ENCODE measurements around the gene CNTF. TPM values are rescaled to one million over a fixed set of nuclear protein-coding genes. Genes with fewer than 3 reads are reported as not detected.

CNTF gene
- total and polyA plus RNA-seq, 10 of the 15 experiments (the other 5 are each of a cell fraction or from before 2014, with no cell fraction given) = 0.16 to 2.3 (median 0.73) TPM

DNA sequence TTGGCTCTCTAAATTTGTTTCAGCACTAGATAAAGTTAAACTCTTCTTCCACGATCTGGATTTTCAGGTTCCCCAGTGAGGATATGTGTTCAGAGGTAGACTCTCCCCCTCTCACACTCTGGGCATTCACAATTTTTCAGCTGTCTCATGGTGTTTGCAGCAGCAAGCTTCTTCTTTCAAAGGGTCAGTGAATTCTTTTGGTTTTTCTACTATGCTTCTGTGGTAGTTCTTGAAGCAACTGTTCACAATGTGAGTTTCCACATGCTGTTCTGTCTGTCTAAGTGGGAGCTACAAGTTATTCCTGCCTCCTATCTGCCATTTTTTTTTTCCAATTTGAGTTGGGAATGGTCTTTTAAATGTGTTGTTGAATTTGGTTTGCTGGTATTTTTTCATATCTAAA lies 25.4 kb downstream of the CNTF start:
- ATAC-seq (peak; percentile 49), DNase-seq (ENCODE audit: low read depth, low spot score) (no peak), FAIRE-seq (no peak)
- no peak overlapping the region for H3K4me3 ChIP-seq
- ChIA-PET RAD21 (ENCODE audit: unreplicated experiment) (interaction anchor here (0.9 to 2.2 kb wide), 10 partner anchors 9 to 510 kb away, joined by 3 to 18 read pairs (median 7); partner anchors contain the start of gene LPXN), POLR2A (interaction anchor here (0.6 to 1.8 kb wide), 2 partner anchors 66 to 71 kb away, joined by 3 to 6 read pairs; no protein-coding TSS in a partner anchor), SMC1A (ENCODE audit: uncharacterized antibody, unreplicated experiment) (interaction anchor here (0.7 to 3.2 kb wide), 13 partner anchors 10 to 152 kb away, joined by 3 to 26 read pairs (median 8); partner anchors contain the start of gene LPXN), CTCF (interaction anchor here (0.7 to 5.4 kb wide), 22 partner anchors 9 to 551 kb away, joined by 3 to 46 read pairs (median 6); partner anchors contain the start of gene LPXN)
- in situ Hi-C loops (cut with MboI) (no loop called here), intact Hi-C loops (cut with micrococcal nuclease; ENCODE audit: unreplicated experiment) (loop anchor here (2.0 kb wide), 2 partner anchors 27 to 69 kb away; partner anchors contain the start of gene ZFP91)
- no peaks in the 10 kb centered on the region for H3K36me3 ChIP-seq (ENCODE audit: control insufficient read depth in 2 of 2, insufficient read depth in 2 of 2, low read length in 1 of 2)
- no peaks in the 10 kb centered on the region for H3K27me3 ChIP-seq (replicated peaks in 1 of 2; ENCODE audit: control insufficient read depth in 2 of 2, insufficient read depth in 2 of 2, low read length in 1 of 2)
- H3K79me2 ChIP-seq (ENCODE audit: control insufficient read depth, insufficient read depth, low read length) = no peaks in the 10 kb centered on the region
- TF ChIP-seq MTA2 (IDR thresholded peaks at IDR 0.05; ENCODE audit: low read depth) = no peak
- TF ChIP-seq STAT3 (IDR thresholded peaks at IDR 0.05; ENCODE audit: low read depth, low read length) = no peak
- TF ChIP-seq, protein P1, sequence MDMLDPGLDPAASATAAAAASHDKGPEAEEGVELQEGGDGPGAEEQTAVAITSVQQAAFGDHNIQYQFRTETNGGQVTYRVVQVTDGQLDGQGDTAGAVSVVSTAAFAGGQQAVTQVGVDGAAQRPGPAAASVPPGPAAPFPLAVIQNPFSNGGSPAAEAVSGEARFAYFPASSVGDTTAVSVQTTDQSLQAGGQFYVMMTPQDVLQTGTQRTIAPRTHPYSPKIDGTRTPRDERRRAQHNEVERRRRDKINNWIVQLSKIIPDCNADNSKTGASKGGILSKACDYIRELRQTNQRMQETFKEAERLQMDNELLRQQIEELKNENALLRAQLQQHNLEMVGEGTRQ (IDR thresholded peaks at IDR 0.05; ENCODE audit: borderline replicate concordance, low read depth, low read length) = no peak
- no peak for TF ChIP-seq BMI1 (IDR thresholded peaks at IDR 0.05; ENCODE audit: borderline replicate concordance)
- no peak for TF ChIP-seq MXI1 (IDR thresholded peaks at IDR 0.05; ENCODE audit: low read depth, low read length)
- no peak for TF ChIP-seq KDM1A (IDR thresholded peaks at IDR 0.05; ENCODE audit: borderline replicate concordance)
- no peak for TF ChIP-seq PAX8 (IDR thresholded peaks at IDR 0.05)
- TF ChIP-seq MYB (IDR thresholded peaks at IDR 0.05; ENCODE audit: borderline replicate concordance, low read depth, low read length) = no peak
- TF ChIP-seq BACH1 (IDR thresholded peaks at IDR 0.05; ENCODE audit: borderline replicate concordance) = no peak
- no peak overlapping the region; the same call in 1 of the 2 replicates for H2AFZ ChIP-seq (ENCODE audit: control insufficient read depth, low read depth, low read length)
- BruUV-seq (replicated peaks) = no TSS peak
- H3K9ac ChIP-seq (ENCODE audit: control insufficient read depth, insufficient read depth, low read length) = no peak overlapping the region
- peak overlapping the region; percentile 63; the same call in 1 of the 2 replicates for H3K4me2 ChIP-seq (ENCODE audit: control insufficient read depth, insufficient read depth)
- H4K20me1 ChIP-seq (ENCODE audit: control insufficient read depth, insufficient read depth) = no peaks in the 10 kb centered on the region
- peaks cover 9% of the 10 kb centered on the region for H3K9me3 ChIP-seq (replicated peaks; ENCODE audit: control insufficient read depth, insufficient read depth, low read length)
- WGBS (ENCODE audit: insufficient coverage, insufficient replicate concordance, low lambda C conversion rate, missing lambda C conversion rate) = 14% methylated on average over 1 of the region's 1 CpG
- H3K4me1 ChIP-seq (ENCODE audit: control insufficient read depth, insufficient read depth, low read length) = peaks cover 10% of the 10 kb centered on the region
- peak overlapping the region; percentile 13; the same call in 1 of the 2 replicates for H3K27ac ChIP-seq (ENCODE audit: control insufficient read depth, insufficient read depth)

Data from GM12878 (cell line).